GM12801 (cell line): Measurements from ENCODE around the gene SLC39A8.

Source experiments
- TF ChIP-seq, protein P1 (sequence below): IDR thresholded peaks from one replicate; pipeline ENCODE4 v1.5.1; 2011; ENCODE audit warnings: control low read depth; ENCODE audit not compliant: insufficient read length; ENCODE audit errors: extremely low read depth

SLC39A8 gene

DNA sequence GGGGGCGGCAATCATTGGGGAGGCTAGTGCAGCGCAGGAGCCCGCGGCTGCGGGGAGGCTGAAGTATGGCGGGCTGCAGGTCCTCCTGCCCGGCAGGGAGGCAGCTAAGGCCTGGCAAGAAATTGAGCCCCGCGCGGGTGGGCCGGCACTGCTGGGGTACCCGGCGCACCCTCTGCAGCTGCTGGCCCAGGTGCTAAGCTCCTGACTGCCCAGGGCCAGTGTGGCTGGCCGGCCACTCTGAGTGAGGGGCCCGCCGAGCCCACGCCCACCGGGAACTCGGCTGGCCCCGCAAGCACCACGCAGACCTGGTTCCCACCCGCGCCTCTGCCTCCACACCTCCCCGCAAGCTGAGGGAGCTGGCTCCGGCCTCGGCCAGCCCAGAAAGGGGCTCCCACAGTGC lies 94.9 kb downstream of the SLC39A8 start:
- TF ChIP-seq, protein P1, sequence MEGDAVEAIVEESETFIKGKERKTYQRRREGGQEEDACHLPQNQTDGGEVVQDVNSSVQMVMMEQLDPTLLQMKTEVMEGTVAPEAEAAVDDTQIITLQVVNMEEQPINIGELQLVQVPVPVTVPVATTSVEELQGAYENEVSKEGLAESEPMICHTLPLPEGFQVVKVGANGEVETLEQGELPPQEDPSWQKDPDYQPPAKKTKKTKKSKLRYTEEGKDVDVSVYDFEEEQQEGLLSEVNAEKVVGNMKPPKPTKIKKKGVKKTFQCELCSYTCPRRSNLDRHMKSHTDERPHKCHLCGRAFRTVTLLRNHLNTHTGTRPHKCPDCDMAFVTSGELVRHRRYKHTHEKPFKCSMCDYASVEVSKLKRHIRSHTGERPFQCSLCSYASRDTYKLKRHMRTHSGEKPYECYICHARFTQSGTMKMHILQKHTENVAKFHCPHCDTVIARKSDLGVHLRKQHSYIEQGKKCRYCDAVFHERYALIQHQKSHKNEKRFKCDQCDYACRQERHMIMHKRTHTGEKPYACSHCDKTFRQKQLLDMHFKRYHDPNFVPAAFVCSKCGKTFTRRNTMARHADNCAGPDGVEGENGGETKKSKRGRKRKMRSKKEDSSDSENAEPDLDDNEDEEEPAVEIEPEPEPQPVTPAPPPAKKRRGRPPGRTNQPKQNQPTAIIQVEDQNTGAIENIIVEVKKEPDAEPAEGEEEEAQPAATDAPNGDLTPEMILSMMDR = no peak

DNA sequence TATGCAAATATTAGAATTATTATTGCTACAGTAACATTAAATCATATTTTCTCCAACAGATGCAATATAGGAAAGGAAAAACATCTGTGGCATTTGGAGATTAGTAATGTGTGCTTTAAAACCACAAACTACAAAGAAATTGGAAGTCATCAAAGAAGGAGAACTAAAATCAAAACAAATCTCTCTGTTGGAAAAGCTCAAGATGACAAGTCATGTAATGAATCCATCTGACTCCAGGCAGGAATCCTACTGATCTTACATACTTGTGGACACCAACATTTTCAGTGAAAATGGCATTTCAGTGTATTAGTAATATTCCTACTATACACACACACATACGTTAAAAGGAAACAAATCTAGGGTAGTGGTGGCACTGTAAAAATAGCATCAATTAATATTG lies 98.2 kb downstream of the SLC39A8 start:
- TF ChIP-seq, protein P1 = no peak

DNA sequence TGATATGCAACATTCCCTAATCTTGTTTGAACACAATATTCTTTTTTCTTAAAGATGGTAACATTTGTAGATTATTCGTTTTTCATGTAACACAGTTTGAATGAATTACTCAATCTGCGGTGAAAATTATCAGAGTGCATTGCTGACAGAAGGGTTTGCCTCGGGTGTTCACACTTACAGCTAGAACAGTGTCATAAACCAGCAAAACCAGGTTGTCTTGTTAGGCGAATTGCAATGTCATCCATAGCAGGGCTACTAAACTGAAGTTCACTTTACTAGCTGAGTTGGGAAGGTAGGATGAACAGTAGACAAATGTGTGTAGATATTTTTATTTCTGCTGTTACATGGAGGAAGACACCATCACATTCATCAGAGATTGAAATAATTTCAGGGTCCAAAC lies 98.9 kb downstream of the SLC39A8 start:
- TF ChIP-seq, protein P1 = no peak

DNA sequence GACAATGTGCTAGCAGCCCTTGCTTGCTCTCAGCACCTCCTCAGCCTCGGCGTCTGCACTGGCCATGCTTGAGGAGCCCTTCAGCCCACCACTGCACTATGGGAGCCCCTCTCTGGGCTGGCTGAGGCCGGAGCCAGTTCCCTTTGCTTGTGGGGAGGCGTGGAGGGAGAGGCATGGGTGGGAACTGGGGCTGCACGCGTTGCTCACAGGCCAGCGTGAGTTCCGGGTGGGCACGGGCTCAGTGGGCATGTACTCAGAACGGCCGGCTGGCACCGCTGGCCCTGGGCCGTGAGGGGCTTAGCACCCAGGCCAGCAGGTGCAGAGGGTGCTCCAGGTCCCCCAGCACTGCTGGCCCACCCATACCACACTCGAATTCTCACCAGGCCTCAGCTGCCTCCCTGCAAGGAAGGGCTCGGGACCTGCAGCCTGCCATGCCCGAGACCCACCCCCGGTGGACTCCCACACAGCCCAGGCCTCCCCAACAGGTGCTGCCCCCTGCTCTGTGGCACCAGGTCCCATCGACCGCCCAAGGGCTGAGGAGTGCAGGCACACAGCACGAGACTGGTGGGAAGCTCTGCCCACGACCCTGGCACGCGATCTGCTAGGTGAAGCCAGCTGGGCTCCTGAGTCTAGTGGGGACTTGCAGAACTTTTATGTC lies 100.3 kb downstream of the SLC39A8 start:
- TF ChIP-seq, protein P1 = no peak

DNA sequence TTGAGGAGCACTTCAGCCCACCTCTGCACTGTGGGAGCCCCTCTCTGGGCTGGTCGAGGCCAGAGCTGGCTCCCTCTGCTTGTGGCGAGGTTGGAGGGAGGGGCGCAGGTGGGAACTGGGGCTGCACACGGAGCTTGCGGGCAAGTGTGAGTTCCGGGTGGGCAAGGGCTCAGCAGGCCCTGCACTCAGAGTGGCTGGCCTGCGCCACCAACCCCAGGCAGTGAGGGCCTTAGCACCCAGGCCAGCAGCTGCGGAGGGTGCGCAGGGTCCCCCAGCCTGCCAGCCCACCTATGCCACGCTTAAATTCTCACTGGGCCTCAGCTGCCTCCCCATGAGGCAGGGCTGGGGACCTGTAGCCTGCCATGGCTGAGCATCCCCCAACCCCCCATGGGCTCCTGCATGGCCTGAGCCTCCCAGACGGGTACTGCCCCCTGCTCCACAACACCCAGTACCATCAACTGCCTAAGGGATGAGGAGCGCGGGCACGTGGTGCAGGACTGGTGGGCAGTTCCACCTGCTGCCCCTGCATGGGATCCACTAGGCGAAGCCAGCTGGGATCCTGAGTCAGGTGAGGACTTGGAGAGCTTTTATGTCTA lies 110.9 kb downstream of the SLC39A8 start:
- TF ChIP-seq, protein P1 = no peak

DNA sequence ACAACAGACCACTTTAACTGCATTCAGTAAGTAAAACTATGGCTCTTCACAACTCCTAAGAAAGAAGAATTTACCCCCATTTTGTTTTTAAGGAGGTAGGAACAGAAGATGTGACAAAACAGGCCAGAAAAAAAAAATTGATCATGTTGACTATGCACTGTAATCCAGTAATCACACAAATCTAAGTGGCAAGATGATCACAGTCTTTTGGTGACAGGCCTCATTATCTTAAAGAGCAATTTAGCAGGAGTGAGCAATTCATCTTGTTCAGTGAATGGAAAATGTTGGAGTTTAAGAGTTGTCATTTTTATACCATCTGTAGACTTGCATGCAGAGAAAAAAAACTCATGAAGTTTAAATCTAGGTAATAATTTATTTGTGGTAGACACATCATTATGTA lies 115.1 kb downstream of the SLC39A8 start:
- TF ChIP-seq, protein P1 = no peak

DNA sequence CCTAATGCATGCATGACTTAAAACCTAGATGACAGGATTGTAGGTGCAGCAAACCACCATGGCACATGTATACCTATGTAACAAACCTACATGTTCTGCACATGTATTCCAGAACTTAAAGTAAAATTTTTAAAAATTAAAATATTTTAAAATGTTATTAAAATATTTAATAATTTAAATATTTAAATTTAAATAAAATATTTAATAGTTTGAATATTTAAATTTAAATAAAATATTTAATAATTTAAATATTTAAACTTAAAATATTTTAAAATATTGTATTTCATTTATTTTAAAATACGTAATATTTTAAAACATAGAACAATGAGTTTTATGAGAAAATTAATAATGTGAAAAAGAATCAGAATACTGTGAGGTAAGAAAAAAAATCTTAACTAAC lies 117.9 kb downstream of the SLC39A8 start:
- TF ChIP-seq, protein P1 = no peak
